BJ (cell line): ENCODE measurements around the gene CLCNKB. TPM values are rescaled to one million over a fixed set of nuclear protein-coding genes. Genes with fewer than 3 reads are reported as not detected.

Source experiments
- CTCF ChIA-PET: fragments of 350-600 bp; formaldehyde crosslinking; extraction: SDS; loops from one replicate; lab custom pipeline; 2021; ENCODE audit warnings: antibody characterized with exemption, inconsistent platforms; lab: Yijun Ruan, JAX
- POLR2A ChIA-PET: fragments of 300-600 bp; sonication (Branson Sonifier 250); formaldehyde crosslinking; extraction: SDS; loops from one replicate; lab custom pipeline; 2021; ENCODE audit warnings: antibody characterized with exemption; lab: Charles Lee
- DNase-seq: peaks from one replicate; pipeline ENCODE4 v3.0.0-alpha.2; 2011; ENCODE audit warnings: low read depth
- H3K27me3 ChIP-seq: 2 replicates; pipeline ENCODE4 v1.6.0; 2011; ENCODE audit warnings: low read length; ENCODE audit not compliant: control insufficient read depth, insufficient read depth
- H3K36me3 ChIP-seq: 2 replicates; pipeline ENCODE4 v1.5.1; 2011; ENCODE audit warnings: low read length; ENCODE audit not compliant: control insufficient read depth, insufficient read depth
- H3K4me3 ChIP-seq: 2 replicates; pipeline ENCODE4 v1.5.1; 2011; ENCODE audit warnings: low read depth, mild to moderate bottlenecking, control low read depth, low read length
- CTCF ChIP-seq: IDR thresholded peaks from 2 replicates; pipeline ENCODE4 v1.5.1; 2011; ENCODE audit warnings: low read depth, mild to moderate bottlenecking, control low read depth, inconsistent platforms, low read length, moderate library complexity; ENCODE audit not compliant: insufficient read depth
- polyA plus RNA-seq: library from polyadenylated mRNA; depleted of rRNA; stranded (reverse); fragments of >200 nt; gene quantifications from 2 replicates; pipeline ENCODE4 v1.2.3, GENCODE V29; 2011

The CLCNKB gene
- polyA plus RNA-seq, 1 experiment = 0.83 TPM

- POLR2A ChIA-PET = no interaction called here
These were observed 21.6 kb downstream of the CLCNKB start for GRCh38 chr1:16065269-16065576.

GRCh38 chr1:16066245-16066644, 22.7 kb downstream of the CLCNKB start:
- no peak for DNase-seq
- Histone ChIP-seq H3K4me3 (no peak overlapping the region), H3K36me3 (no peaks in the 10 kb centered on the region), H3K27me3 (0 out of 2 replicates have a peak, but pooled peaks cover 2% of the 10 kb centered on the region)
- CTCF ChIA-PET = interaction anchor here (0.7 to 4.3 kb wide), 3 partner anchors 10 to 253 kb away, joined by 3 to 24 read pairs (median 21); no protein-coding TSS in a partner anchor
- TF ChIP-seq CTCF = no peak
- POLR2A ChIA-PET = no interaction called here

More at GRCh38 chr1:16065269-16065576, 21.6 kb downstream of the CLCNKB start:
- CTCF ChIA-PET = interaction anchor here (0.6 to 2.1 kb wide), 4 partner anchors 8 to 16 kb away, joined by 3 to 10 read pairs (median 6); partner anchors contain the start of gene FAM131C
- no peak overlapping the region for H3K4me3 ChIP-seq
- TF ChIP-seq CTCF = no peak
- no peak for DNase-seq
- H3K27me3 ChIP-seq = 0 out of 2 replicates have a peak, but pooled peaks cover 2% of the 10 kb centered on the region
- no peaks in the 10 kb centered on the region for H3K36me3 ChIP-seq

- TF ChIP-seq CTCF = no peak
- DNase-seq = no peak
- CTCF ChIA-PET = interaction anchor here (1.2 to 4.3 kb wide), 3 partner anchors 11 to 15 kb away, joined by 5 to 24 read pairs (median 21); no protein-coding TSS in a partner anchor
- POLR2A ChIA-PET = no interaction called here
- 0 out of 2 replicates have a peak, but pooled peaks cover 2% of the 10 kb centered on the region for H3K27me3 ChIP-seq
- H3K36me3 ChIP-seq = no peaks in the 10 kb centered on the region
- no peak overlapping the region for H3K4me3 ChIP-seq
These were observed 23.7 kb downstream of the CLCNKB start for GRCh38 chr1:16067127-16067768.

GRCh38 chr1:16067933-16068332, 24.4 kb downstream of the CLCNKB start:
- POLR2A ChIA-PET = no interaction called here
- H3K27me3 ChIP-seq = 0 out of 2 replicates have a peak, but pooled peaks cover 2% of the 10 kb centered on the region
- DNase-seq = no peak
- no peak for TF ChIP-seq CTCF
- CTCF ChIA-PET = interaction anchor here (1.1 to 18.0 kb wide), 6 partner anchors 10 to 277 kb away, joined by 3 to 584 read pairs (median 13); no protein-coding TSS in a partner anchor
- H3K4me3 ChIP-seq = no peak overlapping the region
- no peaks in the 10 kb centered on the region for H3K36me3 ChIP-seq
